ENCODE measurements around the gene MDM2. TPM values are rescaled to one million over a fixed set of nuclear protein-coding genes. Genes with fewer than 3 reads are reported as not detected.

MDM2 gene
- total and polyA plus RNA-seq, 2 of the 13 experiments (the other 11 are each of a cell fraction or from before 2014, with no cell fraction given), result 29.3 to 314 TPM

- TF ChIP-seq NFAT5 (CRISPR knock-in tag; IDR thresholded peaks at IDR 0.05) (no peak), CREB1 (IDR thresholded peaks at IDR 0.05) (no peak), CREB1 (CRISPR knock-in tag; IDR thresholded peaks at IDR 0.05) (peak; percentile 3; the same call in 1 of the 2 replicates), SMYD3 (CRISPR knock-in tag; IDR thresholded peaks at IDR 0.05) (0 out of 2 replicates have a peak, but pooled peaks have one; percentile 25), KDM2A (CRISPR knock-in tag; IDR thresholded peaks at IDR 0.05; ENCODE audit: borderline replicate concordance, low read depth) (peak; percentile 89; the same call in 1 of the 2 replicates), DBP (CRISPR knock-in tag; IDR thresholded peaks at IDR 0.05; ENCODE audit: not compliant biosample characterization) (no peak), MEF2D (CRISPR knock-in tag; IDR thresholded peaks at IDR 0.05) (peak; percentile 92), AHDC1 (CRISPR knock-in tag; IDR thresholded peaks at IDR 0.05; ENCODE audit: borderline replicate concordance) (peak; percentile 33; the same call in 1 of the 2 replicates), ZNF674 (CRISPR knock-in tag; IDR thresholded peaks at IDR 0.05; ENCODE audit: low read depth) (no peak), HBP1 (CRISPR knock-in tag; IDR thresholded peaks at IDR 0.05; ENCODE audit: low read depth) (peak; percentile 92), ZNF780A (CRISPR knock-in tag; IDR thresholded peaks at IDR 0.05) (no peak), MXD4 (CRISPR knock-in tag; IDR thresholded peaks at IDR 0.05) (peak; percentile 52; the same call in 1 of the 2 replicates)
These were observed 3.1 kb upstream of the MDM2 start (continued) for GRCh38 chr12:68804657-68805591.

Measured in HepG2 (cell line).